ENCODE measurements around the gene ZNF655. TPM values are rescaled to one million over a fixed set of nuclear protein-coding genes. Genes with fewer than 3 reads are reported as not detected.

The ZNF655 gene
- total RNA-seq (2022) (not detected in 2 replicates), Bru-seq, nascent RNA (percentile 14 among the genes with signal in this experiment), BruChase-seq, experiment 1, labeled RNA remaining after a 6-hour chase (percentile 15 among the genes with signal in this experiment), BruChase-seq, experiment 2, labeled RNA remaining after a 2-hour chase (percentile 14 among the genes with signal in this experiment)
- long read RNA-seq: 0 reads

GRCh38 chr7:99558306-99559174, at the start of gene ZNF655:
Gene ZNF655 (plus strand): TSS chr7:99558642. CDS start chr7:99560560, 1,918 bp downstream.
- no TSS peak for BruUV-seq (replicated peaks)

DNA sequence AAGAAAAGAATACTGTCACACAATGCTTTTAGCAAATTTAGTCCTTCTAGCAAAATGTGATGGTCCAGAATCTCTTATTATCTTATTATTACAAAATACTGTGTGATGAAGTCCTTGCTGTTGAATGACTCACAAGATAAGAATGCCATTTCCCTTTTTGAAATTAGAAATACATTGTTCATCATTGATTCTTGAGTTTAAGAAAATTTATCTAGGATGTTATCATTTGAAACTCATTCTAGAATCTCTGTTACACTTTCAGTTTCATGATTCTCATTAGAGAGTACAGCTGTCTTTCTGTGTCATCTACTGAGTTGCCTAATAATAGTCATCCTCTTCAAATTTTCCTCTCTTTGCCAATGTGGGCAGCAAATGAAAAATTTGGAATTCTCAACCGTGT, 44.4 kb upstream of the ZNF655 start:
- intact Hi-C loops (cut with micrococcal nuclease; ENCODE audit: unreplicated experiment): no loop called here
- BruUV-seq (replicated peaks): no TSS peak
- H3K27me3 Mint-ChIP-seq (ENCODE audit: unreplicated experiment): no peaks in the 10 kb centered on the region
- no peak for DNase-seq
- H3K36me3 Mint-ChIP-seq (ENCODE audit: insufficient read depth, unreplicated experiment): peaks cover 6% of the 10 kb centered on the region
- no peaks in the 10 kb centered on the region for H3K4me1 Mint-ChIP-seq (ENCODE audit: low read depth, unreplicated experiment)
- H3K27ac Mint-ChIP-seq (ENCODE audit: unreplicated experiment): no peak overlapping the region
- H3K4me3 Mint-ChIP-seq (ENCODE audit: low read depth, unreplicated experiment): no peak overlapping the region
- TF ChIP-seq, protein P1, sequence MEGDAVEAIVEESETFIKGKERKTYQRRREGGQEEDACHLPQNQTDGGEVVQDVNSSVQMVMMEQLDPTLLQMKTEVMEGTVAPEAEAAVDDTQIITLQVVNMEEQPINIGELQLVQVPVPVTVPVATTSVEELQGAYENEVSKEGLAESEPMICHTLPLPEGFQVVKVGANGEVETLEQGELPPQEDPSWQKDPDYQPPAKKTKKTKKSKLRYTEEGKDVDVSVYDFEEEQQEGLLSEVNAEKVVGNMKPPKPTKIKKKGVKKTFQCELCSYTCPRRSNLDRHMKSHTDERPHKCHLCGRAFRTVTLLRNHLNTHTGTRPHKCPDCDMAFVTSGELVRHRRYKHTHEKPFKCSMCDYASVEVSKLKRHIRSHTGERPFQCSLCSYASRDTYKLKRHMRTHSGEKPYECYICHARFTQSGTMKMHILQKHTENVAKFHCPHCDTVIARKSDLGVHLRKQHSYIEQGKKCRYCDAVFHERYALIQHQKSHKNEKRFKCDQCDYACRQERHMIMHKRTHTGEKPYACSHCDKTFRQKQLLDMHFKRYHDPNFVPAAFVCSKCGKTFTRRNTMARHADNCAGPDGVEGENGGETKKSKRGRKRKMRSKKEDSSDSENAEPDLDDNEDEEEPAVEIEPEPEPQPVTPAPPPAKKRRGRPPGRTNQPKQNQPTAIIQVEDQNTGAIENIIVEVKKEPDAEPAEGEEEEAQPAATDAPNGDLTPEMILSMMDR (IDR thresholded peaks at IDR 0.05; ENCODE audit: unreplicated experiment): no peak
- no peaks in the 10 kb centered on the region for H3K9me3 Mint-ChIP-seq (ENCODE audit: low read depth, unreplicated experiment)
- CTCF ChIA-PET: no interaction called here

More at GRCh38 chr7:99558306-99559174, at the start of gene ZNF655:
- intact Hi-C loops (cut with micrococcal nuclease; ENCODE audit: unreplicated experiment): no loop called here
- H3K36me3 Mint-ChIP-seq (ENCODE audit: insufficient read depth, unreplicated experiment): no peaks in the 10 kb centered on the region
- no peaks in the 10 kb centered on the region for H3K9me3 Mint-ChIP-seq (ENCODE audit: low read depth, unreplicated experiment)
- H3K27ac Mint-ChIP-seq (ENCODE audit: unreplicated experiment): no peak within 1 kb of the TSS
- H3K4me1 Mint-ChIP-seq (ENCODE audit: low read depth, unreplicated experiment): peaks cover 14% of the 10 kb centered on the region
- CTCF ChIA-PET: no interaction called here
- DNase-seq: no peak
- H3K27me3 Mint-ChIP-seq (ENCODE audit: unreplicated experiment): no peaks in the 10 kb centered on the region
- TF ChIP-seq, protein P1 (IDR thresholded peaks at IDR 0.05; ENCODE audit: unreplicated experiment): no peak
- no peak within 1 kb of the TSS for H3K4me3 Mint-ChIP-seq (ENCODE audit: low read depth, unreplicated experiment)

GRCh38 chr7:99521399-99521798, 37.0 kb upstream of the ZNF655 start:
- no peaks in the 10 kb centered on the region for H3K9me3 Mint-ChIP-seq (ENCODE audit: low read depth, unreplicated experiment)
- peaks cover 14% of the 10 kb centered on the region for H3K36me3 Mint-ChIP-seq (ENCODE audit: insufficient read depth, unreplicated experiment)
- TF ChIP-seq, protein P1 (IDR thresholded peaks at IDR 0.05; ENCODE audit: unreplicated experiment): no peak
- BruUV-seq (replicated peaks): no TSS peak
- DNase-seq: no peak
- H3K4me1 Mint-ChIP-seq (ENCODE audit: low read depth, unreplicated experiment): no peaks in the 10 kb centered on the region
- H3K4me3 Mint-ChIP-seq (ENCODE audit: low read depth, unreplicated experiment): no peak overlapping the region
- CTCF ChIA-PET: no interaction called here
- H3K27ac Mint-ChIP-seq (ENCODE audit: unreplicated experiment): no peak overlapping the region
- intact Hi-C loops (cut with micrococcal nuclease; ENCODE audit: unreplicated experiment): no loop called here
- no peaks in the 10 kb centered on the region for H3K27me3 Mint-ChIP-seq (ENCODE audit: unreplicated experiment)

- DNase-seq: peak; percentile 10
- no peak overlapping the region for H3K27ac Mint-ChIP-seq (ENCODE audit: unreplicated experiment)
- peaks cover 34% of the 10 kb centered on the region for H3K36me3 Mint-ChIP-seq (ENCODE audit: insufficient read depth, unreplicated experiment)
- no peaks in the 10 kb centered on the region for H3K4me1 Mint-ChIP-seq (ENCODE audit: low read depth, unreplicated experiment)
- no peaks in the 10 kb centered on the region for H3K27me3 Mint-ChIP-seq (ENCODE audit: unreplicated experiment)
- BruUV-seq (replicated peaks): no TSS peak
- no peaks in the 10 kb centered on the region for H3K9me3 Mint-ChIP-seq (ENCODE audit: low read depth, unreplicated experiment)
- intact Hi-C loops (cut with micrococcal nuclease; ENCODE audit: unreplicated experiment): no loop called here
- no peak overlapping the region for H3K4me3 Mint-ChIP-seq (ENCODE audit: low read depth, unreplicated experiment)
- TF ChIP-seq, protein P1 (IDR thresholded peaks at IDR 0.05; ENCODE audit: unreplicated experiment): no peak
- CTCF ChIA-PET: interaction anchor here (0.6 to 1.0 kb wide), 5 partner anchors 55 to 103 kb away, joined by 3 to 12 read pairs (median 3); partner anchors contain the start of gene ZSCAN25
Measured at GRCh38 chr7:99525713-99526440, 32.6 kb upstream of the ZNF655 start.

Measured in Calu3 (cell line).